ENCODE data around the gene CUL9.
"Not testable (repeated sequence)": the region's sequence is repeated elsewhere in the genome, so short reads cannot be mapped to it uniquely, and the experiment has no call there.

Gene CUL9

DNA sequence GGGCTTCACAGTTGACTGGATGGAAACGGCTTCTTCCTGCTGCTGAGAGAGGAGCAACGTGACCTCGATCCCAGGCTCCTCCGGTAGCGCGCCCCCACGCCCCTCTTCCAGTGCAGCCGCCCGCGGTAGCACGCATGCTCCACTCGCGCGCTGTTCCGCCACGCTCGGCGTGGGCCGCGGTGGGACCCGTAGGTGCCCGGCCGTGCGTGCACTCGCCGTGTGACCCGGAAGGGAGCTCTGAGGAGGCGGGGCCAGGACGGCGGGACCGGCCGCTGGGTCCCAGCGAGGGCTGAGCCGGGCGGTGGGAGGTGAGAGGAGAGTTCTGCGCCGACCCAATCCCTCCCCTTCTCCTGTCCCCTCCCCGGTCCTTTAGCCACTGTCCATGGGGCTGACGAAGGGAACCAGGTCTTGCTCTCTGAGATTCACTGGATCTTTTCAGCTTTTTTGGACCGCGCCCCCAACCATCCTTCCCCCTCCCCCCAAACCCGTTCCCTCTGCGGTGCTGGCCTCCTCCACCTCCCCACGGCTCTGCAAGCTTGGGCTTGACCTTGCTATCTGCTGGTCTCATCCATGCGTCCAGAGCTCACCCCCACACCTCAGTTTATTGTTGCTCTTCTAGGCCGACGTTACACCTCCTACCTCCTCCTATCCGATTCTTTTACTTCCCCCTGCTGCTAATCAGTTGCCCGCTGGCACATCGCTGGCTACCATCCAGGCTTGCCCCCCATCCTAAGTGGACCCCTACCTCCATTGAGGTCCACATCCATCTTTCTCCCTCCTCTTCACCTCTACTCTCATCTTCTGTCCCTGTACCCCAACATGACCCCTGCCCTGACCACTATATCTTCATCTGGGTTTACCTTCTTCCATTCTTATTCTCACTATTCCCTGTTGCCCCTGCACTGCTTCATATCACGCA is at the start of gene CUL9:
TSS of gene CUL9 (plus strand) at position 255 of the 919 bp plus-strand sequence. CDS start 2,115 bp downstream, outside the sequence.
- peak; percentile 20 for DNase-seq

DNA sequence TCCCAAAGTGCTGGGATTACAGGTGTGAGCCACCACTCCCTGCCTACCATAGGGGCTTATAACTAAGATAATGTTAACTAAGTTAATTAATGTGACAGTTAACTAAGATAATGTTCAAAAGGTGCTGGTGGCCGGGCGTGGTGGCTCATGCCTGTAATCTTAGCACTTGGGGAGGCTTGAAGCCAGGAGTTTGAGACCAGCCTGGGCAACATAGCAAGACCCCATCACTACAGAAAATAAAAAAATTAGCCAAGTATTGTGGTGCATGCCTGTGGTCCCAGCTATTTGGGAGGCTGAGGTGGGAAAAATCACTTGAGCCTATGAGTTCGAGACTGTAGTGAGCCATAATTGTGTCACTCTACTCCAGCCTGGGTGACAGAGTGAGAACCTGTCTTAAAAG is 43.7 kb upstream of the CUL9 start:
- DNase-seq: no peak

DNA sequence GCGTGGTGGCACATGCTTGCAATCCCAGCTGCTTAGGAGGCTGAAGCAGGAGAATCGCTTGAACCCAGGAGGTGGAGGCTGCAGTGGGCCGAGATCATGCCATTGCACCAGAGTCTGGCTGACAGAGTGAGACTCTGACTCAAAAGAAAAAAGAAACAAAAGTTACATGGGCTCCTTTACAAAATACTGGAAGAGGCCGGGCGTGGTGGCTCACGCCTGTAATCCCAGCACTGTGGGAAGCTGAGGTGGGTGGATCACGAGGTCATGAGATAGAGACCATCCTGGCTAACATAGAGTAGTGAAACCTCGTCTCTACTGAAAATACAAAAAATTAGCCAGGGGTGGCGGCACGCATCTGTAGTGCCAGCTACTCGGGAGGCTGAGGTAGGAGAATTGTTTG is 42.0 kb upstream of the CUL9 start:
- DNase-seq: not testable (repeated sequence)

DNA sequence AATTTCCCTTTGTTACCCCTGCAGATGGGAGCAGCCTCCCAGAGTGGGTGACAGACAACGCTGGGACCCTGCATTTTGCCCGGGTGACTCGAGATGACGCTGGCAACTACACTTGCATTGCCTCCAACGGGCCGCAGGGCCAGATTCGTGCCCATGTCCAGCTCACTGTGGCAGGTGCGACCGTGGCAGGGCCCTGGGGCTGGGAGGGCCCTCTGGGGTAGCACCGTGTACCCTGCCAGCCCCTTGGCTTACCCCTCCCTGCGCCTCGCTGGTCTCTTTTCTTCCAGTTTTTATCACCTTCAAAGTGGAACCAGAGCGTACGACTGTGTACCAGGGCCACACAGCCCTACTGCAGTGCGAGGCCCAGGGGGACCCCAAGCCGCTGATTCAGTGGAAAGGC is 40.4 kb upstream of the CUL9 start:
- DNase-seq: no peak

DNA sequence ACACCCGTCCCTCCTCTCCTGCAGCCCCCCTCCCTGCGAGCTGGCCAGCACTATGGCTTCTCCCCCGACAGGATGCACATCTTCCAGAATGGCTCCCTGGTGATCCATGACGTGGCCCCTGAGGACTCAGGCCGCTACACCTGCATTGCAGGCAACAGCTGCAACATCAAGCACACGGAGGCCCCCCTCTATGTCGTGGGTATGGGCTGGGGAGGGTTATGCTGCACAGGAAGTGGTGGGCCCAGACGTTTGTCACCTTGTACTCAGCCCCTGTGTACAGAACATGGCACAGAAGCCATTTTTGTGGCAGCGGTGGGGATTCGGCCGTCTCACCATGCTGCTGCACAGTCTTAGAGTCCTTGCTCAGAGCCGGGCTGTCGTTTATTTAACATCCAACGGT is 39.9 kb upstream of the CUL9 start:
- DNase-seq: no peak

DNA sequence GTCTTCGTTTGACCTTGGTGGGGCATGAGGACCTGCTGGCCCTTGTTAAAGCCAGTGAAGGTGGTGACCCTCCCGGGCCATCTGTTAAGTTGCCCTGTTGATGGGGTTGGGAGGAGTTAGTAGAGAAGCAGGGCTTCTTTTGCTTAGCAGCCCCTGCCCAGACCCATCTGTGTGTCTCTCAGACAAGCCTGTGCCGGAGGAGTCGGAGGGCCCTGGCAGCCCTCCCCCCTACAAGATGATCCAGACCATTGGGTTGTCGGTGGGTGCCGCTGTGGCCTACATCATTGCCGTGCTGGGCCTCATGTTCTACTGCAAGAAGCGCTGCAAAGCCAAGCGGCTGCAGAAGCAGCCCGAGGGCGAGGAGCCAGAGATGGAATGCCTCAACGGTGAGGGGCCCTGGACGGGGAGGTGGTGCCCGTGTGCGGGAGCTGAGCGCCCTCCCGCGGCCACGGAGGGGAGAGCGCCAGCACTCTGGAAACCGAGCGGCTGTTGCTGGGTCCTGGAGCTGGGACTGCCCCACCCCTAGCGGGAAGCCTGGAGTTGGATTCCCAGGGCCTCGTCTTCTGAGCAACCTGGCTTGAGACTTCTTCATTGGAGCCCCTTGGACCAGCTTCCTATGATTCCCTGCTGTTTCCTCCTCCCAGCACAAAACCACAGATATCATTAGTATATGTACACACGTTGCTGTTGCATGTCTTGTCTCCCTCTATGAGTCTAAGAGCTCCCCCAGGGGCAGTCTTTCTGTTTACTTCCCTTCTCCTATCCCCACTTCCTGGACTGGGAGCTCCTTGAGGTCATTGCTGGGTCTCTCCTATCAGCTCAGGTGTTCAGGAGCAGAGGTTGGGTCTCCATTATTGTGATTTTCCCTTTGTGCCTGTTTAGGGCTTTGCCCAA is 38.5 kb upstream of the CUL9 start:
- peak; percentile 46 for DNase-seq

DNA sequence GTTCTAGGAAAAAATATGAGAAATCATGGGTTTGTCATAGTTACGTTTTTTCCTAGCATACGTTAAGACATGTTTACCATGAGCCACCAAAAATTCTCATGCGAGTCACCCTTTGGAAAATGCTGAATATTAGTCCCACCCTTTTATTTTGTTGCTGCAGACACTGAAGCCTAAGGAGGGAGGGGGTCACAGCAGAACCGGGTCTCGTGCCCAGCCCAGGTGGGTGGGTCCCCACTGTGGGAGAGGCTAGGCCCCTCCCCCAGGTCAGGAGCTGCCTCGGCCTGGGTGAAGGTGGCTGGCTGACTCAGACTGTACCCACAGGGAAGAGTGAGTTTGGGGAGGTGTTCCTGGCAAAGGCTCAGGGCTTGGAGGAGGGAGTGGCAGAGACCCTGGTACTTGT is 37.1 kb upstream of the CUL9 start:
- DNase-seq: no peak

DNA sequence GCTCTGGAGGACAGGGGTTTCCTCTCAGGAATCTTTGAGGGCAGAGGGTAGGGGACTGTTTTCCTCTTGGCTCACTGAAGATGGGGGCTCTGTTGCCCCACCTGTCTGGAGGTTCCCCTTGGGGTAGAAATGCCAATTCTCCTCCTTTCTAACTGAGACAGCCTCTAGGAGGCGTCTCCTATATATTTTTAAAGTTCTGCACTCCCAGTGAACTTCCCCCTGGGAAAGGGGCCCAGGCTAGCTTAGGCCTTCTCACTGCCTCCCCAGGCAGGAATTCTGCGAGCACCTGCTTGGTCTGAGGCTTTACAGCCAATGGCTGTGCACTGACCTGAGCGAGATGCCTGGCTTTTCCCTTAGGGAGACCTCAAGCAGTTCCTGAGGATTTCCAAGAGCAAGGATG is 35.7 kb upstream of the CUL9 start:
- DNase-seq: no peak

DNA sequence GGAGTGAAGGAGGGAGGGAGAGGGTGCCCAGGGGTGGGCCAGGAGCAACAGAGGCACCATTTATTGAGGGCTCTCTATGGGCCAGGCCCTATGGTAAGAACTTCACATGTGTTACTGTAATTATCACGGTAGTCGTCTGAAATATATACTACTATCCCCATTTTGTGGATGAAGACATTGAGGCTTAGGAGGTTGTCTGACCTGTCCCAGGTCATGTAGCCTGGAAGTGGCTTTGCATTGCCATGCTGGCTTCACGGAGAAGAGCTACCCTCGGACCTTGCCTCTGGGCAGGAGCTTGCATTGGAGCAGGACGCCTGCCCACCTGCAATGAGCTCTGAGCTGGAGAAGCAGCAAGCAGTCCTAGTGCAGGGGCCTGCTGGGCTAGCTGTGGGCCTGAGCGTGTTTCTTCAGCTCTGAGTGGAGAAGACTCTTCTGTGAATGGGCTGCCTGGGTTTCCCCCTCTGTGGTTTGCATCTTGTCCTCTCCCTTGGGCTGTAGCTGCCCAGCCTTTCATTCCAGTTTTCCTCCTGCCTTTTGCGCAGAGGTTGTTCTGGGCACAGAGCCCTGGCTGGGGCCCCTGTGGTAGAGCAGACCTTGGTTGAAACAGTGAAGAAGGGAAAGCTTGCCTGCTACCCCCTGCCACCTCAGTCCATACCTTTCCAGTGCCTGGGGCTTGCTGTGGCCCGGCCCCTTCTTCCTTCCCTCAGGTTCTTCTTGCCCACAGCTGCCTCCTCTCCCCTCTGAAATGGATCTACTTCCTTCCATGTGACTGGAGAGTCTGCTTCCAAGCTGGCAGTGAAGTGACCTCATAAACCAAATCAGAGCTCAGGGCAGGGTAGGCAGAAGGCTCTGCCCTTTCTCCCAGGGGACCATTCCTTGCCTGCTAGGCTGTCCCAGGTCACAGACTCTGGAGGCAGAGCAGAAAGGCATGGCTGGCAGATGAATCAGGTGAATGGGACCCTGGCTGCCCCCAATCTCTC is 35.0 kb upstream of the CUL9 start:
- no peak for DNase-seq

DNA sequence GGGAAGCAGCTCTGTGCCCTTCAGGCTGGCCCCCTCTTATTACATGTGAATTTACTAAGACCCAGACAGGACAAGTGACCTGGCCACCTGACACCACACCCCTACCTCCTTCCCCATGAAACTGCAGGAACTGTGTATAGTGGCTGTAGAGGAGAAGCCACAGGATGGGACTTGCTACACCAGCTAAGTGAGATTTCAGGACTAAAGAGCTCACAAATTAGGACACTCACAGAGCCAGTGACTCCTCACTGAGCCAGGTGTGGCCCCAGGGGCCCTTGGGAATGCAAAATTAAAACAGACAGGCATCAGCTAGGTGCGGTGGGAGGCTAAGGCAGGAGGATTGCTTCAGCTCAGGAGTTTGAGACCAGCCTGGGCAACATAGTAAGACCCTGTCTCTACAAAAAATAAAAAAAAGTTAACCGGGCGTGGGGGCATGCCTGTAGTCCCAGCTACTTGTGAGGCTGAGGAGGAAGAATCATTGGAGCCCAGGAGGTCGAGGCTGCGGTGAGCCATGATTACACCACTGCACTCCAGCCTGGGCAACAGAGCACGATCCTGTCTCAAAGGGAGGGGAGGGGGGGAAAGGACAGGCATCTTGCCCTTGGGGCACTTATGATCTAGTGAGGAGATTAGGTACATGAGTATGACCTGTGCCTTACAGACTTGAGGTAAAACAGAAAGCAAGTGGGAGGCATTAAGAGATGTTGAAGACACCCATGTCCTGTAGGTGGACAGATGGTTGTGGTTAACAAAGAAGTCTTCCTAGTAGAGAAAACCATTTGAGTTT is 34.1 kb upstream of the CUL9 start:
- no peak for DNase-seq

DNA sequence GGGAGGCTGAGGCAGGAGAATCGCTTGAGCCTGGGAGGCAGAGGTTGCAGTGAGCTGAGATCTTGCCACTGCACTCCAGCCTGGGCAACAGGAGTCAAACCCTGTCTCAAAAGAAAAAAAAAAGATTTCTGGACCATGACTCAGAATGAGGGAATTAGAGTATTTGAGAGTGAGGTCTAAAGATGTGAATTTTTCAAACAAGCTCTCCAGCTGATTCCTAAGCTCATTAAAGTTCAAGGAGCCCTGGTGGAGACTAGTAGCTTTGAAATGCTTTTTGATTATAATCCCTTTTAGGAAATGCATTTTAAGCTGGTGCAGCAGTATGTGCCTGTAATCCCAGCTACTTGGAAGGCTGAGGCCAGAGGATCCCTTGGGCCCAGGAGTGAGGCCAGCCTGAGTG is 32.7 kb upstream of the CUL9 start:
- no peak for DNase-seq

DNA sequence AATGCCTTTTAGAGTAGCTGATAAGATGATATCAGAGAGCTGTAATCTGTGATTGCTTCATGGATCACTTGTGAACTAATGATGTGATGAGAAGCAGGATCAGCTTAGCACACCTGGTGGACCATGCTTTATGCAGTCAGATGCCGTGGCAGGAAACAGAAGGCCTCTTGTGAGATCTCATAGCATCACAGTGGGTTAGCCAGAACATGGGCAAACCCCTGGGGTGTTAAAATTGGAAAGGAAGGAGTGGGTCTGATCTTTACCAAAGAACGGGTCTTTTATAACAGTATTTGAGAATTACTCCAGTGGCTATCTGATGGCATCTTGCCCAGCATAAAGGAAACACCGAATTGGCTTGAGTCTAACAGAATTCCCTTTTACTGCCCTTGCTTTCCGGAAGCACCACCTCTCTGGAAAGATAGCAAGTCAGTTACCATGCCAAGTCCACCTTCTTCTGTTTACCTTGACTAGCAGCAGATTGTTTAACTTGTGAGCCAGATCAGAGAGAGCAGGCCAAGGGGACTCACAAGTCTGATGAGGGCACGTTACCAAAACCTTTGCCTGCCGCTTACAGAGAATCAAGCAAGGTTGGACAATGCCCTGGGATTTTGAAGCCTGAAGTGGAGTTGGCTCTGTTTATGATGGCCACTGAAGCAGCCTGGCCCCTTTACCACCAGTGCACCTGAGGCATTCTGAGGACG is 31.8 kb upstream of the CUL9 start:
- DNase-seq: no peak

DNA sequence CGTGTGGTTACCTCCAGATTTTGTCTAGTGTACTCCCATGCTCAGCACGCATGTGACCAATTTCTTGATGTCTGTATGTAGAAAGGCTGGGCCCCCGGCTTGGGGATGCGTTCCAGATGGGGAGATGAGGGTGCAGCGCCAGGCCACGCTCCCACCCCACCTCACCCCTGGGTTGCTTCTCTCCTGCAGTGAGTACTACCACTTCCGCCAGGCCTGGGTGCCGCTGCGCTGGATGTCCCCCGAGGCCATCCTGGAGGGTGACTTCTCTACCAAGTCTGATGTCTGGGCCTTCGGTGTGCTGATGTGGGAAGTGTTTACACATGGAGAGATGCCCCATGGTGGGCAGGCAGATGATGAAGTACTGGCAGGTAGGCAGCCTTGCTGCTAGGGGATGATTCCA is 22.4 kb upstream of the CUL9 start:
- DNase-seq: no peak

DNA sequence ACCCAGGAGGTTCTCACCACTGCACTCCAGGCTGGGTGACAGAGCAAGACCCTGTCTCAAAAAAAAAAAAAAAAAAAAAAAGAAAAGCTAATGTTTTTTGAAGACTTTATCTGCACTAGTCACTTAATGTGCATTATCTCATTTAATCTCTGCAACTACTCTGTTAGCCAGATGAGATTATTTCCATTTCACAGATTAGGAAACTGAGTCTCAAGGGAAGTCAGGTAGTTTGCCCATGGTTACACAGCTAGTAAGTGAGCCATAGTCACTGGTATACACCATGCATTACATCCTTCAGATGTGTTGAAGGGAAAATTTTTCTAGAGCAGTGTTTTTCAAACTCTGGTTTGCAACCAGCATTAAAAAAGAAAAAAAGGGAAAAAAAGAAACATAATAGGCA is 18.1 kb upstream of the CUL9 start:
- DNase-seq: no peak

DNA sequence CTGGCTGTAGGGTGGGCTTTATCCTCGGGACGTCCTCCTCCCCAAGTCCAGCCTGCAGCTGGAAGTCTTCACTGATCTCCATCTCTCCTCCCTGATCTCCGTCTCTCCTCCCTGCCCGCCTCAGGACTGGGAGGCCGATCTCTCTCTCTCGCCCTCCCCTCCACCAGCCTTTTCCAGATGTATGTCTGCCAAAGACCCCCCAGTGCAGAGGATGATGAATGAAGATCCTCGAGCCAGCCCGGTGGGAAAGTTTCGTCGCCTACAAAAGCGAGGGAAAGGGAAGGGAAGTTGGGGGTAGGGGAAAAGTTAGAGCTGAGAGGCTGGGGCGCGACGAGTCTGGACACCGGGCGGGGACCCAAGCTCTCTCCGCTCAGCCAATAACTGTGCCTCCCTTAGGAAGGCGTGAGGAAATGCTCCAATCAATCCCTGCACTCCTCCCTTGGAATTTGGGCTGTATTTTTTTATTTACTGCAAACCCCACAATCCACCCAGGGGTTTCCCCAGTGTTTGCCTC is 11.5 kb upstream of the CUL9 start:
- no peak for DNase-seq

DNA sequence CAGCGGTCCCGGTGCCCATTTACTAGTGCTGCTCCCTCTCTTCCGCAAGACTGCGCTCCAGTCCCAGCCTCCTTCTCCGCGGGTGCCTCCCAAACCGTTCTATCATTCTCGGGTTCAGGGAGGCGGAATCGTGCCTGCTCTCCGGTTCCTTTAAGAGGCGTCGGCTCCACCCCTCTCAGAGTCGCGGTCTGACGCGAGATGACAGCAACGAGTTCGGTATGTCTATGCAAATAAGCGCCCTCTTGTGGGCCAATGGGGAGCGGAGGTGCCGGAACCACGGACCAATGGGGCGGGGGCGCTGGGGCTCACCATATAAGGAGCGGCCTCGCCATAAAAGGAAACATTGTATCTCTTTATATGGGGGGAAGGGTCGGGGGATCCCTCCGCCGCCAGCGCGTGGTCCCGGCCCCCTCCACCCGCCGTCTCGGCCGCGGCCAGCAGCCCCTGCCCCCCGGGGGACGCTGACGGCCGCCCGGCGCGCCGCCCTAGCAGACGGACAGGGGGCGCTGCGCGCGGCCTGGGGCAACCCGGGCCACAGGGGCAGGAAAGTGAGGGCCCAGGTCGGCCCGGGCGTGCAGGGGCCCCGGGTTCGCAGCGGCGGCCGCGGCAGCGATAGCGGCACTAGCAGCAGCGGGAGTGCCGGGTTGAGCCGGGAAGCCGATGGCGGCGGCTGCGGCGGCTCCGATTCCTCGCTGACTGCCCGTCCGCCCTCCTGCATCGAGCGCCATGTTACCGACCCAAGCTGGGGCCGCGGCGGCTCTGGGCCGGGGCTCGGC is 10.9 kb upstream of the CUL9 start, which contains the start of gene SRF:
TSS of gene SRF (plus strand) at position 339 of the 776 bp plus-strand sequence. CDS start at position 727, 388 bp downstream.
- peak; percentile 88 for DNase-seq

DNA sequence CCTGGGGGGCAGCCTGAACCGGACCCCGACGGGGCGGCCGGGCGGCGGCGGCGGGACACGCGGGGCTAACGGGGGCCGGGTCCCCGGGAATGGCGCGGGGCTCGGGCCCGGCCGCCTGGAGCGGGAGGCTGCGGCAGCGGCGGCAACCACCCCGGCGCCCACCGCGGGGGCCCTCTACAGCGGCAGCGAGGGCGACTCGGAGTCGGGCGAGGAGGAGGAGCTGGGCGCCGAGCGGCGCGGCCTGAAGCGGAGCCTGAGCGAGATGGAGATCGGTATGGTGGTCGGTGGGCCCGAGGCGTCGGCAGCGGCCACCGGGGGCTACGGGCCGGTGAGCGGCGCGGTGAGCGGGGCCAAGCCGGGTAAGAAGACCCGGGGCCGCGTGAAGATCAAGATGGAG is 10.3 kb upstream of the CUL9 start:
- no peak for DNase-seq

DNA sequence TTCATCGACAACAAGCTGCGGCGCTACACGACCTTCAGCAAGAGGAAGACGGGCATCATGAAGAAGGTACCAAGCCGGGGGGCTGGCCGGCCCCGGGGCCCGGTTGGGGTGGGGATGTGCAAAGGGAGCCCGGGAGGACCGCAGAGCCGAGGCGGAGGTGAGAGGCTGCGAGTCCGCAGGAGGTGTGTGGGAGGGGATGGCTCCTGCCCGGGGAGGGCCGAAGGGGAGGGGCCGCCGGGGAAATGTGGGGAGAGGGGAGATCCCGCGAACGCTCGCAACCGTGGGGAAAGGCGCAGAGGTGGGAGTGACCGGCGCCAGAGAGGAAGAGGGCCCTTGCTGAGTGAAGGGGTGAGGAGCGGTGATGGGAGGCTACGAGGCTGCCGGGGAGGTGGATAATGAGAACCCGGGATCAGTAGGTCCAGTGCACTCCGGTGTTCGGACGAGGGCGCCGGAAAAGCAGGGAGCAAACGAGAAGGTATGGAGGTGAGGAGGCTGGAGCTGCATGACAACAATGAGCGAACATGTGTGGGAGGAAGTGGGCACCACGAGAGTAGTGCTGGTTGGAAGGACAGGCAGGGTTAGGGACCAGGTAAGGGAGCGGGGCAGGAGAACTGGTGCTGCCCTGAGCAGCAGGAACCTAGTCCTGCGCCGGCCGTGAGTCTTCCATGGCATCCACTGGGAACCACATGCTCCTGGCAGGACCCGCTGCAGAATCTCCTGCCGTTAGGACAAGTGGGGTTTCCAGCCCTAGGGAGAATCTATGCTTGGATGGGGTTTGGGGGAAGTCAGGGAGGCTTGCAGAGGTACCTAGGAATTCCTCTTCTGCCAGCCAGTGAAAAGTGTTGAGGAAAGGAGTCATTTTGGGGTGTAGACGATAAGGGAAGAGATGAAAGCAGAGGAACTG is 9.6 kb upstream of the CUL9 start:
- DNase-seq: no peak
